Neural crest cell (in vitro differentiated cells): ENCODE measurements around the gene EPHB4. TPM values are rescaled to one million over a fixed set of nuclear protein-coding genes. Genes with fewer than 3 reads are reported as not detected.
A peak's percentile ranks its signal among the peaks of the same experiment; 100 is the strongest.

Experiments
- DNase-seq: peaks from one replicate; pipeline ENCODE4 v3.0.0; 2021; ENCODE audit warnings: low read depth, mixed read lengths, low spot score
- H3K27ac Mint-ChIP-seq: one replicate; pipeline ENCODE4 v1.8.0; 2021; ENCODE audit warnings: mild to moderate bottlenecking, mixed read lengths; ENCODE audit not compliant: unreplicated experiment
- H3K27me3 Mint-ChIP-seq: 2 replicates; pipeline ENCODE4 v1.8.0; 2021; ENCODE audit warnings: low read depth, mild to moderate bottlenecking, mixed read lengths
- H3K36me3 Mint-ChIP-seq: 2 replicates; pipeline ENCODE4 v1.8.0; 2021; ENCODE audit warnings: low read depth, mild to moderate bottlenecking, mixed read lengths
- H3K4me1 Mint-ChIP-seq: 2 replicates; pipeline ENCODE4 v1.8.0; 2021; ENCODE audit warnings: mixed read lengths
- H3K4me3 Mint-ChIP-seq: one replicate; pipeline ENCODE4 v1.8.0; 2021; ENCODE audit warnings: mild to moderate bottlenecking, mixed read lengths
- H3K9me3 Mint-ChIP-seq: 2 replicates; pipeline ENCODE4 v1.8.0; 2021; ENCODE audit warnings: mixed read lengths
- CTCF ChIP-seq: fragments of 200-600 bp; sonication (generic); conservative IDR thresholded peaks from 2 replicates; pipeline ENCODE4 v1.5.0; 2021; ENCODE audit warnings: antibody characterized with exemption, mild to moderate bottlenecking
- long read RNA-seq: library from polyadenylated mRNA; unstranded; transcript quantifications from one replicate; pipeline ENCODE4 v2.0.0, GENCODE V29; 2020
- total RNA-seq: library from RNA; stranded (reverse); gene quantifications from 2 replicates; pipeline ENCODE4 v1.2.1, GENCODE V29; 2021

EPHB4 gene
- 80.4 and 84.5 TPM in 2 replicates for total RNA-seq
- long read RNA-seq, partial matches to known transcripts: 6 of 6 reads
- long read RNA-seq, other reads (novel, unspliced or antisense): 0 of 6 reads

GRCh38 chr7:100827330-100828226 lies at the start of gene EPHB4:
Gene EPHB4 (minus strand): TSS chr7:100827523. CDS start chr7:100827030, 493 bp downstream.
- peaks cover 28% of the 10 kb centered on the region for H3K4me1 Mint-ChIP-seq
- peak within 1 kb of the TSS; percentile 99 for H3K27ac Mint-ChIP-seq
- no peaks in the 10 kb centered on the region for H3K9me3 Mint-ChIP-seq
- peaks cover 2% of the 10 kb centered on the region for H3K36me3 Mint-ChIP-seq
- peak within 1 kb of the TSS; percentile 99 for H3K4me3 Mint-ChIP-seq
- DNase-seq: peak; percentile 82
- peak; percentile 57 for TF ChIP-seq CTCF
- H3K27me3 Mint-ChIP-seq: peaks cover 3% of the 10 kb centered on the region

- Mint-ChIP-seq H3K9me3 (no peaks in the 10 kb centered on the region), H3K27ac (peak overlapping the region; percentile 98), H3K4me3 (peak overlapping the region; percentile 100), H3K36me3 (peaks cover 32% of the 10 kb centered on the region), H3K4me1 (peaks cover 52% of the 10 kb centered on the region), H3K27me3 (peaks cover 6% of the 10 kb centered on the region)
- no peak for DNase-seq
- no peak for TF ChIP-seq CTCF
Observed at GRCh38 chr7:100875356-100875751, 48.0 kb upstream of the EPHB4 start.

GRCh38 chr7:100874577-100875355 lies 47.4 kb upstream of the EPHB4 start, which contains the start of gene SRRT:
Gene SRRT (plus strand): TSS chr7:100875103. CDS start chr7:100875591, 488 bp downstream.
- Mint-ChIP-seq H3K9me3 (no peaks in the 10 kb centered on the region), H3K27ac (peak within 1 kb of the TSS; percentile 98), H3K27me3 (peaks cover 3% of the 10 kb centered on the region), H3K4me3 (peak within 1 kb of the TSS; percentile 100), H3K36me3 (peaks cover 29% of the 10 kb centered on the region), H3K4me1 (peaks cover 48% of the 10 kb centered on the region)
- DNase-seq: peak; percentile 98
- TF ChIP-seq CTCF: peak; percentile 55

GRCh38 chr7:100874300-100874576 lies 46.9 kb upstream of the EPHB4 start:
- peak overlapping the region; percentile 98 for H3K27ac Mint-ChIP-seq
- no peaks in the 10 kb centered on the region for H3K9me3 Mint-ChIP-seq
- DNase-seq: no peak
- peaks cover 26% of the 10 kb centered on the region for H3K36me3 Mint-ChIP-seq
- H3K4me3 Mint-ChIP-seq: peak overlapping the region; percentile 100
- no peak for TF ChIP-seq CTCF
- peaks cover 44% of the 10 kb centered on the region for H3K4me1 Mint-ChIP-seq
- H3K27me3 Mint-ChIP-seq: peaks cover 3% of the 10 kb centered on the region

- DNase-seq: no peak
- H3K27ac Mint-ChIP-seq: peak overlapping the region; percentile 98
- no peaks in the 10 kb centered on the region for H3K9me3 Mint-ChIP-seq
- H3K36me3 Mint-ChIP-seq: peaks cover 26% of the 10 kb centered on the region
- peak overlapping the region; percentile 100 for H3K4me3 Mint-ChIP-seq
- H3K27me3 Mint-ChIP-seq: peaks cover 3% of the 10 kb centered on the region
- peaks cover 39% of the 10 kb centered on the region for H3K4me1 Mint-ChIP-seq
- TF ChIP-seq CTCF: no peak
Observed at GRCh38 chr7:100873599-100874299, 46.4 kb upstream of the EPHB4 start.
